H7 (cell line): ENCODE data around the gene NAV2. TPM values are rescaled to one million over a fixed set of nuclear protein-coding genes. Genes with fewer than 3 reads are reported as not detected.
"Not testable (repeated sequence)": the region's sequence is repeated elsewhere in the genome, so short reads cannot be mapped to it uniquely, and the experiment has no call there.

Experiments used
- DNase-seq: peaks from one replicate; pipeline ENCODE4 v3.0.0; 2012
- H3K27me3 ChIP-seq: 2 replicates; pipeline ENCODE4 v1.6.0; 2011; ENCODE audit warnings: mild to moderate bottlenecking, low read length; ENCODE audit not compliant: control insufficient read depth, insufficient read depth
- H3K36me3 ChIP-seq: replicated peaks from 2 replicates; pipeline ENCODE4 v1.5.1; 2011; ENCODE audit warnings: low read length; ENCODE audit not compliant: control insufficient read depth, insufficient read depth
- H3K4me3 ChIP-seq: 2 replicates; pipeline ENCODE4 v1.5.1; 2011; ENCODE audit warnings: low read depth, mild to moderate bottlenecking, control low read depth, low read length, moderate library complexity; ENCODE audit not compliant: insufficient read depth
- total RNA-seq: library from RNA; depleted of rRNA; stranded (reverse); fragments of >200 nt; shearing (Covaris generic); gene quantifications from 2 replicates; pipeline ENCODE4 v1.2.3, GENCODE V29; 2014

NAV2 gene
- total RNA-seq, 1 experiment from 2014 or later = 11.1 TPM

DNA sequence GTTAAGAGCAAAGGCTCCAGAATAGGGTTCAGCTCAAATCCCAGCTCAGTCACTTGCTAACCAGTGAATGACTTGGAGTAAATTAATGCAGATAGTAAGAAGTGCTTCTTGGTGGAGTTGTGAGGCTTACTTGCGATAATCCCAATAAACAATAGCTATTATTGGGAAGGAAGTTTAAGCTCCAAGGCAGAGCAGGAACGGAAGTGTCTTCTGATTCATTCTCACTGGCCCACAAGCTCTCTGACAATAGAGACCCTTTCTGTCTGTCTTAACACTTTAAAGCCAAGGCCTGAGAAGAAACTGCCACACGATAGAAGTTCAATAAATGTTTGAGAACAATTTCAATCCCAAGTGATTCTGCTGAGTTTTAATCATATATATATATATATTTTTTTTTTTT lies 292.2 kb downstream of the NAV2 start:
- peaks cover 3% of the 10 kb centered on the region; the same call in 1 of the 2 replicates for H3K27me3 ChIP-seq
- no peak for DNase-seq
- H3K36me3 ChIP-seq = no peaks in the 10 kb centered on the region; the same call in none of the 2 replicates
- H3K4me3 ChIP-seq = no peak overlapping the region

- Histone ChIP-seq H3K27me3 (peaks cover 3% of the 10 kb centered on the region; the same call in 1 of the 2 replicates), H3K4me3 (no peak overlapping the region), H3K36me3 (no peaks in the 10 kb centered on the region; the same call in none of the 2 replicates)
- no peak for DNase-seq
Observed at GRCh38 chr11:20005747-20006146, 293.1 kb downstream of the NAV2 start.

DNA sequence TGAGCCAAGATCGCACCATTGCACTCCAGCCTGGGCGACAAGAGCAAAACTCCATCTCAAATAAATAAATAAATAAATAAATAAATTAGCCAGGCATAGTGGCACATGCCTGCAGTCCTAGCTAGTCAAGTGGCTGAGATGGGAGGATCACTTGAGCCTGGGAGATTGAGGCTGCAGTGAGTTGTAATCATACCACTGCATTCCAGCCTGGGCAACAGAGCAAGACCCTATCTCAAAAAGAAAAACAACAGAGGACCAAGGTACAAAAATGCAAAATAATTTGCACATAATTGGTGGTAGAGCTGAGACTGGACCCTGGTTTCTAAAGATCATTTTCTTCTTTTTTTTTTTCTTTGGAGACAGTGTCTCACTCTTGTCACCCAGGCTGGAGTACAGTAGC lies 294.0 kb downstream of the NAV2 start:
- H3K27me3 ChIP-seq, H3K36me3 ChIP-seq, DNase-seq, H3K4me3 ChIP-seq: not testable (repeated sequence)

DNA sequence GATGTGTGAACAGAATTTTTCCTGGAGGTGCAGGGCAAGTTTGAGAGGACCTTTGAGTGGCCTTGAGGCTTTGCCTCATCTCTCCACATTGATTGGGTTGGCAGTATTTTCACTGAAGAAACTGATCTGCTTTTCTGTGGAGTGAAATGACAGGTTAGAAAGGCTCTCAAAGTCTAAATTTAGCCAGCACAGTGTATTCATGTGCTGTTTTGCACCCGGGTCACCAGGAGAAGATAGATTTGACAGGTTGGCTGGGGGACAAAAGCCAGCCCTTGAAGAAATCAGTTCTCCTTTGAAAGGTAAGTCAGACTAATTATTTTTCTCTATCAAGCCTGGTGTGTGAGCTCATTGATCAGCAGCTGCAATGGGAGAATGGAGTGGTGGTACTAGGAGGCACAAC lies 294.7 kb downstream of the NAV2 start:
- Histone ChIP-seq H3K36me3 (no peaks in the 10 kb centered on the region; the same call in none of the 2 replicates), H3K27me3 (no peaks in the 10 kb centered on the region; the same call in 1 of the 2 replicates), H3K4me3 (no peak overlapping the region)
- DNase-seq = no peak

DNA sequence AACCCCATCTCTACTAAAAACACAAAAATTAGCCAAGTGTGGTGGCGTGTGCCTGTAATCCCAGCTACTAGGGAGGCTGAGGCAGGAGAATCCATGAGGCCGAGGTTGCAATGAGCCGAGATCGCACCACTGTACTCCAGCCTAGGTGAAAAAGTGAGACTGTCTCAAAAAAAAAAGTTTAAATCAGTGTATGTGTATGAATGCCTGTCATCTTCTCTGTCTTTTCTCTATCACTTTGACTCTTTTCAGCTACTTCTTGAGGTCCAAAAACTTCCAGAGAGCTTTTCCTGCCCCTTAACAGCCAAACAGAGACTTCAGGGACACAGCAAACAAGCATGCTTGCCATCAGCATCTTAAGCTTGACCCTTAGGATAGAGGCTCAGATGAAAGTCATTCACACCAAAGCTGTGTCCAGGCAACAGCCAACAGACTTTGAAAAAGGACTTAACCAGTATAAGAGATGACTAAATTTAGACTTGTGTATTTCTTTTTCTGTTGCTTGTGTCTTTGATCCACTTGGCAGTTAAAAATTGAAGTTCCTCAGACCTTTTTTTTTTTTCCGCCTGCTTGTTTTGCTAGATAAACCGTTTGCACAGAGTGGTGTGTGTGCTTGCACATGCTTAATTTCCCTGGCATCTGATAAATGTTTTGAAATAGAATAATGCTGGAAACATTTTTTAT lies 295.7 kb downstream of the NAV2 start:
- H3K36me3 ChIP-seq = no peaks in the 10 kb centered on the region; the same call in none of the 2 replicates
- no peaks in the 10 kb centered on the region for H3K27me3 ChIP-seq
- H3K4me3 ChIP-seq = no peak overlapping the region
- DNase-seq = no peak

- DNase-seq = no peak
- no peaks in the 10 kb centered on the region; the same call in none of the 2 replicates for H3K36me3 ChIP-seq
- no peak overlapping the region for H3K4me3 ChIP-seq
- no peaks in the 10 kb centered on the region for H3K27me3 ChIP-seq
Observed at GRCh38 chr11:20008871-20009644, 296.4 kb downstream of the NAV2 start.

GRCh38 chr11:20010156-20010850 lies 297.7 kb downstream of the NAV2 start:
- DNase-seq = no peak
- Histone ChIP-seq H3K36me3 (no peaks in the 10 kb centered on the region; the same call in none of the 2 replicates), H3K27me3 (no peaks in the 10 kb centered on the region), H3K4me3 (no peak overlapping the region)

DNA sequence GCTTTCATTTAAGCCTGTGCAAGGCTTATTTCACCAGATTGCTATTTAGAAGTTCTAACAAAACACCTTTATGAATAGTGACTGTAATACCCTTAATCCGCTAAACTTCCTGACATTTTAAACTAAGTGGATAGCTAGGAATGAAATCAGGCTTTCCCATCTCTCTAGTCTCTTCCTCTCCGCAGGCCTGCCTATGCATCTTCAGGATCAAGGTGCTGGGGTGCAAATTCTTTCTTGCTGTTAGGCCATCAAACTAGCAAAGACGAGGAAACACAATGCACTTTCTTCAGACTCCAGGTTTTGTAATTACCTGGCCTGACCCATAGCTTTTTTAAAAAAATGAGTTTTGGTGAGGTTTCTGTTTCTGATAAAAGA lies 298.2 kb downstream of the NAV2 start:
- Histone ChIP-seq H3K36me3 (no peaks in the 10 kb centered on the region; the same call in none of the 2 replicates), H3K4me3 (no peak overlapping the region), H3K27me3 (no peaks in the 10 kb centered on the region)
- no peak for DNase-seq

DNA sequence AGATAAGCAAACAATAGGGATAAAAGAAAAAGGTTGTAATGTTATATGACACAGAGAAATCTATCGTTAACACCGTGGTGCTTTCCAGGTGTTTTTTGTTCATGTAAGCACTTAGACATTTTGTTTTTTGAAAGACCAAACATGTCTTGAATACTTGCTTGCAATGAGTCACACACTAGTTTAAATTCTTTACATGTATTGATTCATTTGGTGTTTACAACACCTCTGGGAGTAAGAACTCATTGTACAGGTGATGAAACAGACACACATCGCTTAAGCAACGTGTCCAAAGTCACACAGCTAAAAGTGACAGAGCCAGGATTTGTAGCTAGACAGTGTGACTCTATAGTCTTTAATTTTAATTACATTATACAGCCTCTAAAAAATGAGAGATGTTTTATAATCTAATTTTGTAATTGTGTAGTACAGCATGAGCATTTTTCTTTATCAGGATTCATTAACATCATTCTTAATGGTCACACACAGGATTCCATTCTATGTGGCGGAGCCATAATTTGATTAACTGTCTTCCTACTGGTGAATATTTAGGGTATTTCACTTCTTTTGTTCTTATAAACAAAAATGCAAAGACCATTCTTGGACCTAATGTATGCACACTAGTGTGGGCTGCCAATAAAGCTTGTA lies 298.8 kb downstream of the NAV2 start:
- no peak for DNase-seq
- no peak overlapping the region for H3K4me3 ChIP-seq
- H3K27me3 ChIP-seq = no peaks in the 10 kb centered on the region
- no peaks in the 10 kb centered on the region; the same call in none of the 2 replicates for H3K36me3 ChIP-seq

GRCh38 chr11:20013346-20014066 lies 300.9 kb downstream of the NAV2 start:
- no peak for DNase-seq
- Histone ChIP-seq H3K27me3 (no peaks in the 10 kb centered on the region), H3K4me3 (no peak overlapping the region), H3K36me3 (no peaks in the 10 kb centered on the region; the same call in 1 of the 2 replicates)

DNA sequence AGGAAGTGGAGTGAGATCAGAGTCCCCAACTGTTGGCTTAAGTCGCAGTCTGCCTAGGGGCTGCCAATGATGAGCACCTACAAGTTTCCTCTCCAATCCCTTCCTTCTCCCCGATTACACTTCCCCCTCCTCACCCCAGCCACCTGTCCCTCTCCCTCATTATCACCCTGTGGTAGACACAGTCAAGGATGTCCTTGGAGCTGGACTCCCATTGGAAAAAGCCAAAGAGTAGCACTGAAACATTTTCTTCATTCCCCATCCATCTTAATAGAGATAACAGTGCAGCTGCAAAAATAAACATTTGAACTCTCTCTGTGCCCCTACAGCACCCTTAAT lies 301.4 kb downstream of the NAV2 start:
- no peaks in the 10 kb centered on the region for H3K27me3 ChIP-seq
- no peak overlapping the region for H3K4me3 ChIP-seq
- no peaks in the 10 kb centered on the region; the same call in 1 of the 2 replicates for H3K36me3 ChIP-seq
- no peak for DNase-seq

DNA sequence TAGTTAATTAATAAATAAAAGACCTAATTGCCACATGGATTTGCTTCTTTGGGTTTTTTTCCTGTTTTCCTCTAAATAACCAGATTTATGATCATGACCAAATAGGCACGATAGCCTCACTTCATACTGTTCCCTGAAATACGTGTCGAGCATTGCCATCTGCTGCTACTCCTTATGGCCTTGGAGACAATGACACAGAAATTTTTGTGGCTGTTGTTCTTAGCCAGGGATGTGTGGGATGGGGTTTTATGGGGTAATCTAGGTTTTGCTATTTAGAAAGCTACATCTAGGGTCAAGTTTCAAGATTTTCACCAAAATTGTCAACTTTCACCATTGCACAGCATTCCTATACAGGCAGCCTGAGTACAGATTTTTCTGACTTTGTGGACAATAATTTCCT lies 302.5 kb downstream of the NAV2 start:
- Histone ChIP-seq H3K36me3 (no peaks in the 10 kb centered on the region), H3K27me3 (no peaks in the 10 kb centered on the region), H3K4me3 (no peak overlapping the region)
- DNase-seq = no peak

GRCh38 chr11:20015529-20016427 lies 303.1 kb downstream of the NAV2 start:
- Histone ChIP-seq H3K27me3 (no peaks in the 10 kb centered on the region), H3K4me3 (no peak overlapping the region), H3K36me3 (no peaks in the 10 kb centered on the region)
- DNase-seq = no peak
